ENCODE data around the gene UBXN7.

GRCh38 chr3:196334982-196335381, 97.2 kb downstream of the UBXN7 start:
- TF ChIP-seq POLR2A (IDR thresholded peaks at IDR 0.05) (no peak), POLR2AphosphoS5 (IDR thresholded peaks at IDR 0.05) (no peak), EP300 (IDR thresholded peaks at IDR 0.05) (no peak)

Data from suprapubic skin (tissue), 4 donors.